AG04449 (cell line): ENCODE measurements around the gene DCDC1.

ENCODE experiments used
- CTCF ChIA-PET: fragments of 350-600 bp; formaldehyde crosslinking; extraction: SDS; loops from one replicate; lab custom pipeline; 2021; ENCODE audit warnings: antibody characterized with exemption; lab: Yijun Ruan, JAX
- POLR2A ChIA-PET: fragments of 400-600, 350-600 bp; formaldehyde crosslinking; extraction: SDS; loops from one replicate; lab custom pipeline; 2020; ENCODE audit warnings: antibody characterized with exemption, inconsistent platforms; lab: Yijun Ruan, JAX
- DNase-seq: peaks from one replicate; pipeline ENCODE4 v3.0.0-alpha.2; 2010; ENCODE audit warnings: low read depth, low spot score
- H3K4me3 ChIP-seq: 2 replicates; pipeline ENCODE4 v1.5.1; 2011; ENCODE audit warnings: low read depth, mild to moderate bottlenecking, control low read depth, low read length
- CTCF ChIP-seq: IDR thresholded peaks from one replicate; pipeline ENCODE4 v1.5.1; 2011; ENCODE audit warnings: mild to moderate bottlenecking, moderate library complexity, low read length, control low read depth, inconsistent platforms; ENCODE audit not compliant: insufficient read depth; ENCODE audit errors: missing control alignments

The DCDC1 gene

GRCh38 chr11:31383116-31383515 lies 13.6 kb upstream of the DCDC1 start:
- DNase-seq: no peak
- ChIA-PET POLR2A (no interaction called here), CTCF (interaction anchor here (1.4 kb wide), 1 partner anchor 15 kb away, joined by 4 read pairs; no protein-coding TSS in a partner anchor)
- no peak for TF ChIP-seq CTCF
- H3K4me3 ChIP-seq: no peak overlapping the region

GRCh38 chr11:31375879-31376278 lies 6.3 kb upstream of the DCDC1 start:
- no peak for TF ChIP-seq CTCF
- CTCF ChIA-PET: interaction anchor here (1.8 kb wide), 1 partner anchor 21 kb away, joined by 7 read pairs; no protein-coding TSS in a partner anchor

GRCh38 chr11:31366795-31367194 lies 2.7 kb downstream of the DCDC1 start:
- no peak overlapping the region for H3K4me3 ChIP-seq
- CTCF ChIA-PET: no interaction called here
- TF ChIP-seq CTCF: no peak
- no peak for DNase-seq
- POLR2A ChIA-PET: no interaction called here

More at GRCh38 chr11:31375879-31376278, 6.3 kb upstream of the DCDC1 start:
- POLR2A ChIA-PET: no interaction called here
- no peak for DNase-seq
- no peak overlapping the region for H3K4me3 ChIP-seq

- no peak for TF ChIP-seq CTCF
- H3K4me3 ChIP-seq: no peak overlapping the region
- CTCF ChIA-PET: no interaction called here
- DNase-seq: no peak
- POLR2A ChIA-PET: no interaction called here
These were observed 7.8 kb downstream of the DCDC1 start for GRCh38 chr11:31361743-31362142.

GRCh38 chr11:31355817-31356216 lies 13.7 kb downstream of the DCDC1 start:
- ChIA-PET CTCF (no interaction called here), POLR2A (no interaction called here)
- no peak for TF ChIP-seq CTCF
- H3K4me3 ChIP-seq: no peak overlapping the region
- DNase-seq: no peak

- POLR2A ChIA-PET: interaction anchor here (0.7 kb wide), 1 partner anchor 14 kb away, joined by 3 read pairs; no protein-coding TSS in a partner anchor
- no peak for TF ChIP-seq CTCF
- CTCF ChIA-PET: no interaction called here
- H3K4me3 ChIP-seq: no peak overlapping the region
- no peak for DNase-seq
These were observed 14.4 kb downstream of the DCDC1 start for GRCh38 chr11:31355131-31355530.
